HG03575 (cell line): Measurements from ENCODE around the gene IYD.

Source experiments
- ATAC-seq: cut with Tn5 transposase; IDR thresholded peaks from one replicate; pipeline ENCODE4 v1.9.1; 2021; ENCODE audit not compliant: unreplicated experiment, insufficient number of reproducible peaks, low FRiP score; ENCODE audit errors: extremely low read depth

IYD gene

DNA sequence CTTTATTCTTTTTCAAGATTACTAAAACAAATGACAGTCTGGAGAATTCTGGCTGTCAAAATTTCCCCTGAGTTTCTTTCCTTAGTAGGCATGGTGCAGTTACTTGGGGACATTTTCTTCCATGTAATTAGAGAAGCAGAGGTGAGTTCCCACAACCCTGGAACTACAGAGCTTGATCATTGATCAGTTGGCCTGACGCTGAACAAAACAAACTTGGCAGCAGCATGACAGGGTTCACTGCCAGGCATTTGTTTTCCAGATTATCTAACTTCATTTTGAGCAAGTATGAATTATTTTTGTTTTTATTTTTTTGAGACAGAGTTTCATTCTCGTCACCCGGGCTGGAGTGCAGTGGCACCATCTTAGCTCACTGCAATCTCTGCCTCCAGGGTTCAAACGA lies 22.6 kb downstream of the IYD start:
- ATAC-seq = no peak

DNA sequence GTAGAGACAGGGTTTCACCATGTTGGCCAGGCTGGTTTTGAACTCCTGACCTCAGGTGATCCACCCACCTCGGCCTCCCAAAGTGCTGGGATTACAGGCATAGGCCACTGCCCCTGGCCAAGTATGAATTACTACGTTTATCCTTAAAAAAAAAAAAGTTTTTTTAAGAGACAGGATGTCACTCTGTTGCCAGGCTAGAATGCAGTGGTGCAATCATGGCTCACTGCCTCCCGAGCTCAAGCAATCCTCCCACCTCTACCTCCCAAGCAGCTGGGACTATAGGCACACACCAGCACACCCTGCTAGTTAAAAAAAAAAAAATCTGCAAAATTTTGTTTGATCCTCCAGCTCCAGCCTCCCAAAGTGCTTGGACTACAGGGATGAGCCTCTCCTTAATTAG lies 23.1 kb downstream of the IYD start:
- ATAC-seq = no peak

DNA sequence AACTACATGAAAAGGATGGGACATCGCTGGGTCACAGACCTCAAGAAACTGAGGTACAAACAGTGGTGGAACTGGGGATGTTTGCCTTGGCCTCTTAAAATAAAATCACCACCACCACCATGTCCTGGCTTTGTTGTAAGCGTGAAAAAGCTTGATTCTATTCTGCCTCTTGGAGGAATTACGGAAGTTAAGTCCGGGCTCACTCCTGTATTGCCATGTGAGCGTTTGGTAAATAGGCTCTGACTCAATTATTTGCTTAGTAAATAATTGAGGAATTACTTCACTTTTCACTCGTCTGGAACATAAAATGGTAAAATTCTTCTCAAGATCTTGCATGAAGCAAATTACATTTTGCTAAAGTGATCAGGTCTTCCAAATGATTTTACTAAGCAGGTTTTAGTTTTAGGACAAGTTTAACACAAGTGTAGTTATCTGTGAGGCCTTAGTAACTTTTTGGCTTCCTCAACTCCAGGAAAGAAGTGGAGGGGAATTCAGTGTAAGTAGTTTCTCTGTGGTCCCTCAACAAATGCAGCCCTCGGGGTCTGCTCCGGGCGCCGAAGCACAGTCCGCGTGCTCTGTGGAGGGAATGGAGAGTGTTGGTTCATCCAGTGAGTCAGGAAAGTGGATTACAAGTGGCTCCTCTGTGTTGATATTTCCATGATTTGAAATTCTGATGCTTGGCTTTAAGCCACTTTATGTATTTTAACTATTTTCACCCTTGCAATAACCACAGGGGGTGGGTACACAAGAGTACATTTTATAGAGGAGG lies 23.8 kb downstream of the IYD start:
- ATAC-seq = no peak

DNA sequence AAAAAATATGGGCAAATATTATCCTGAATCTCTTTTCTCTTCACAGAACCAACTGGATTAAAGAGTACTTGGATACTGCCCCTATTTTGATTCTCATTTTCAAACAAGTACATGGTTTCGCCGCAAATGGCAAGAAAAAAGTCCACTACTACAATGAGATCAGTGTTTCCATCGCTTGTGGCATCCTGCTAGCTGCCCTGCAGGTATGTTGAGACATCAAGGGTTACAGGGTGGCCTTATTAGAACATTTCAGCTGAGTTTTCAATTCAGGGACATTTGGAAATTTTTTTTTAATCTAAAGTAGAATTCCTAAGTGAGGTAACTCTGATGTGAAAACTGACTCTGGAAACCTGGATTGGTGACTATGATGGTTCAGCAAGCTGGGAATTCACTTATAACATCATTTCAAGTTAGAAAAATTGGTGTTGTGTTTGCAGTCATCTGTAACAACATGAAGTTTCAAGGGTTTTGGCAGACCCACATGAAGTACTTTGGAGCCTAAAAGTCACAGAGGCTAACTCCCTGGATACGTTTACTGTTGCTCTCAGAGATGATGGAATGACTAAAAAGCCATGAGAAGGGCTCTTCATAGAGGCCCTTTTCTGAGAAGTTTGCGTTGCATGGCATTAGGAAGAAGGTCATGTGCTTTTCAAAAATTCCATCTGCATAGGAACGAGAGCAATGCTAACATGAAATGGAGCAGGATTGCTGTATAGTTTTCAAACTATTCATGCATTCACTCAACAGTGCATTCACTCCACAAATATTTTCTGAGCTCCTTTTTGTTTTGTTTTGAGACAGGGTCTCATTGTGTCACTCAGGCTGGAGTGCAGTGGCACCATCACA lies 25.5 kb downstream of the IYD start:
- no peak for ATAC-seq

DNA sequence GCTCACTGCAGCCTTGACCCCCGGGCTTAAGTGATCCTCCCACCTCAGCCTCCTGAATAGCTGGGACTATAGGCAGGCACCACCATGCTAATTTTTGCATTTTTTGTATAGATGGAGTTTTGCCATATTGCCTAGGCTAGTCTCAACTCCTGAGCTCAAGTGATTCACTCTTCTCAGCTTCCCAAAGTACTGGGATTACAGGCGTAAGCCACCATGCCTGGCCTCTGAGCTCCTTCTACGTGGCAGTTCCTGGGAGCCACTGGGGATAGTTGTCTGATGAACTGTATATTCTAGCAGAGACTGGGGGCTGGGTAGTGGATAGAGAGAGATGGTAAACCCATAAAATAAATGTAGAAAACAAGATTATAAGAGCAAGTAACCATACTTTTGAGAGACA lies 26.1 kb downstream of the IYD start:
- ATAC-seq = no peak

DNA sequence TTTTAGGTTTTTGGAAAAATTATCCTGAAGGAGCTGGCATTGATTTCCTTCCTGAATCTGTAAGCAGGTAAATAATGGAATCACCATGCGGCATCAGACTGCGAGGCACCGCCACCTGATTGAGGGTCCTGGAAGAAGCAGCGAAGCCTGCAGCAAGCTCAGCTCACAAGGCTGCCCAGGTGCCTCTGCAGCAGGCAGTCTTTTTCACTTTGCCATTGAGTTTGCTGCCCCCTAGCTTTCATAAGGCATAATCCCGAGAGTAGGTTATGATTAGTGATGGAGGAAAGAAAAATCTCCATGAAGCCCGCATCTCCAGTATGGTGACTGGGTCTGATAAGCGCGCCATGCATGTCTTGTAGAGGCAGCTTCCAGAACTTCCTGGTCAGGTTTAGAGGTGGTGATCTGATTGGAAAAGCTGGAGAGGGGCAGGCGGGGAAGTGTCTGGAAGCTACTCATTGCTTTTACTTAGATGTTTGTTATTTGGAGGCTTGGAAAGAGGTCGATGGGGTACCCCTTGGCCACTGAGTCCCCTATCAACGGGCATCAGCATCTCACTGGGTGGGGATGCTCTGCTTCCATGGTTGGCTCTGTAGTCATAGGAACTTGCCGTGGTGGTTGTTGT lies 26.7 kb downstream of the IYD start:
- ATAC-seq = no peak

DNA sequence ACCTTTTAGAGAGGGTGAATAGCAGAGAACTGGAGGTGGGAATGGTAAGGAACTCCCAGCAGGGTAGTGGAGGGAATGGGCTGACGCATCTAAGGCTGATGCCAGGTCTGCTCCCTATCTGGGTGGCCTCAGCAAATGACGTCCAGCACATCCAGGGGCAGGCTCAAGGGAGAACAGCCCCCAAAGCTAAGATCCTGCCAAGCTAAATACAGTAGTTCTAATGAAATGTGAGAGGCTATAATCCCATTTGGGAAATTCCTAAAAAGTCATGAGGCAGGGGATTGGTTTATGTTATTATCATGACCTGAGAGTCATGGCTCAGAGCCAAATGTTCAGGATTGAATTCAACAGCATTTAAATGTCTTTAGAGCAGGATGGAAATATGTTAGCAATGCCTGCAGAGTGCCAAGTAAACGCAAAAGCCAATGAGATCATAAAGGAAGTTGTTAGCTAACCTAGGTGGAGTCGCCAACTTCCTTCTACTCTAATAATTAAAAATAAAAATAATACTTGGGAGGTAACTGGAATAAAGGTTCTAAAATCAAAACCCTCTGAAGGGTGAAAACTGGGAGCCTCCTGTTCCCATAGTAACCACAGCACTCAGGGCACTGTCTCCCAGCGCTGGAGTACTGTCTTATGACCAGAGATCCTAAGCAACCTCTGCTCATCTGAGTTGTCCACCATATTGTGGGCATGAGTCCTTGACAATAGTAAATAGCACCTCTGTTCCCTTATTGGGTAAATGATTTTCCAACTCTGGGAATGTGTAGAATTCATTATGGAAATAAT lies 34.8 kb downstream of the IYD start:
- no peak for ATAC-seq

DNA sequence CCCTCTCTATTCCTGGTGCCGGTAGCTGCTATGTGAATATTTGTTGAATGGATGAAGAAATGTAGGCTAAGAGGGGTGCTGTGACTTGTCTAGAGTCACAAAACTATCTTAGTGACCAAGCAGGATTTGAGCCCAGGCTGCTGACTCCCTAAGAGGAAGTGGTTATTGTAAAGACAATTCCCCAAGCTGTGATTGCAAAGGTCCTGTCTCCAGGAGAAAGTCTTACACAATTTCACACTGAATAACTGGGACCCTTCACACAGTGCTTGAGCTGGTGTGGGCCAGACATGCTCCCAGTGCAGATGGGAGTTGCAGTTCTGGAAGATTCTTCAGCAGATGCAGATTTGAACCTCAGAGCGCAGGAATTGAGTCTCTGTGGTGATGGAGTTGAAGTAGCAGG lies 38.1 kb downstream of the IYD start:
- no peak for ATAC-seq

DNA sequence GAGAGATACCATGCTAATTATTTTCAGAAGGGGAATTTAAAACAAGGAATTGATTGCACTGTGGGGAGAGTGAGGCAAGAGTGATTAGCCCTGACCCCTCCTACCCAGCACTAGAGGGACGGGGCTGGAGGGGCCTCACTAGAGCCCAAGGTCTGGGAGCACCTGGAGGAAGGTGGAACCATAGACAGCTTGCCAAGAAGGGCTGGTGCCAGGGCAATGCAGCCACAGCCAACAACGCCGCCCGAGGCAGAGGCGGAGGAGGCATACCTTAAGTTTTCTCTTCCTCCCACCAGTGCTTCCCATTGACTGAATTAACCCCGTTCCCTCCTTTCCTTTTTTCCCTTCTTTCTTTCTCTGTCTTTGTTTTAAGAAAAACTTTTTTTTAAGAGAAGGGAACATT lies 40.0 kb downstream of the IYD start:
- no peak for ATAC-seq

DNA sequence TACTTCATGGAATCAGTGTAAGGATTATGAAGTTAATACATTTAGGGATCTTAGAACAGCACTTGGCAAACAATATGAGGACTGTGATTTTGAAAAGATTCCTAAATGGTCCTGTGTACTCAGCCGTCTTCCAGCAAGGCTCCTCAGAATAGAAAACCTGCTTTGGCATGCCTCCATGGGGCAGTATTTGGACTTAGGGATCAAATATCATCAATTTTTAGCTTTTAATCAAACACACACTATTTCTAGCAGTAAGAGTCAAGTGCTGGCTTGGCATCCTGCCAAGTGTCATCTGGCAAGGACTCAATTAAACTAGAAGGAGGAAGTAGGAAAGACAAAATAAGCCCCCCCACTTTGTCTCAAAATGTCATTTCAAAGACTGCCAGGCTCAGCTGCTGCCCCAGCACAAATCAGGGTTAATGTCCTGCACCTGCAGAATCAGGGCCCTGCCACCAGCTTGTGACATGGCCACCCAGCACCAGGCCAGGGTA lies 40.8 kb downstream of the IYD start:
- no peak for ATAC-seq

DNA sequence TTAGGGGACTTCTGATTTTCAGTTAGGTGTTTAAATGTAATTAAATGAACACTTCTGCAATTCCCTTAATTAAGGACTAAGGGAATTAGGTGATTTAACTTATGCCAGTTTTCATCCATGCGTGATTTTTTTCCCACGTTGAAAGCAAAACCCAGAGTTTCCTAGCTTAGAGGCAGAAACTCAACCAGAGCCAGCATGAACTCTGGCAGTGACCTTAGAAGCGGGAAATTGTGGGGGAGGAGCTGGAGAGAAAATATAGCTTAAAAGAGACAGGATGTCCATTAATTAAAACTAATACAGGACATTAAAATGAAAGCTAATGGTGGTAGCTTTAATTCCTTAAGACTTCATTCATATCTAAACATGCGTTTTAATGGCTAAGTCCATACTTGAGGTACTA lies 41.6 kb downstream of the IYD start:
- ATAC-seq = no peak

DNA sequence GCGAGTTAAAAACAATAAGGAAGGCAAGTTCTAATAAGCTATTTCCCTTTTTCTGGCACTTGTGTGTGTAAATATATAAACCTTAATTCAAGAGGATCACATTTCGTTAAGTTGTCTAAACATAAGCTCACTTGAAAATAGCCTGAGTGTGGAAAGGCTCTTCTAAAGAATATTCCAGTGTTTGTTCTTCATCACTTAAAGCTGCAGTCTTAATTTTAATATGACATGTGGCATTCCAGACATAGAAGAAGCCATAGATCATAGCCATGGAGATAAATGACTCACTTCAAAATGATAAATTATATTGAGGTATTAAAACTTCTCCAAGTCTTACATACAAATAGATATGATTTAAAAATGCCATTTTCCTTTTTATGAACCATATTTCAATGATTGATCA lies 42.1 kb downstream of the IYD start:
- no peak for ATAC-seq

DNA sequence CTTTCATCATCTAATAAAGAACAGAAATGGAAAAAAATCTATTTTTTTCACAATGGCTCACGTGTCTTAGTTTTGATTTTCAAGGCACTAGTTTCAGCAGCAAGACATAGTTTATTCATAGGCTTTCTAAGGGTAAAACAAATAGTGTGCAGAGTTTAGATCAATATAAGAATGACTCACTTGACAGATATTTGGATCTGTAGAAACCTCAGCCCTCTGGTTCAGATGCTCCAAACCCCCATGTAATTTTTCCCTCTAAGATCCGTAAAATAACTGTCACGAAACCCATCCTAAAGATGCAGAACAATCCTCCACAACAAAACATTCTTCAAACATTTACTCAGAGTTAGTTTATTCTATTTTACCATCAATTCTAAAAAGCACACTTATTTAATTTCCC lies 43.4 kb downstream of the IYD start:
- no peak for ATAC-seq

DNA sequence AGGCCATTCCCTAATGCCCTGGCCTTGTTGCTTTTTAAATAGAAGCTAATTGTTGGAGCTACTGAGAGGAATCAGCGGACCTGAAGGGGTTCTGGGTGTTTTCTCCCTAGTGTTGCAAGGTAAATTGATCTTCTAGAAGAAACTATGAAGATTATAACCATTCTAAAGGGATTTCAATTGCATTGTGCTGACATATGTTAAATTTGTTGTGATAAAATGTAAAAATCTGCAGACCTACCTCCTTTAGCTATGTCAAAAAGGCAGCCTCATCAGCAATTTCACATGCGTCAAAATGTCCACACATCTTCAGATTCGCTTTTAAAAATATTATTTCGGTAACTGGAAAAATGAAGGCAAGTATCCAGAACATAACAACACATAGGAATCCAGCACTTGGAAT lies 44.4 kb downstream of the IYD start:
- ATAC-seq = no peak

DNA sequence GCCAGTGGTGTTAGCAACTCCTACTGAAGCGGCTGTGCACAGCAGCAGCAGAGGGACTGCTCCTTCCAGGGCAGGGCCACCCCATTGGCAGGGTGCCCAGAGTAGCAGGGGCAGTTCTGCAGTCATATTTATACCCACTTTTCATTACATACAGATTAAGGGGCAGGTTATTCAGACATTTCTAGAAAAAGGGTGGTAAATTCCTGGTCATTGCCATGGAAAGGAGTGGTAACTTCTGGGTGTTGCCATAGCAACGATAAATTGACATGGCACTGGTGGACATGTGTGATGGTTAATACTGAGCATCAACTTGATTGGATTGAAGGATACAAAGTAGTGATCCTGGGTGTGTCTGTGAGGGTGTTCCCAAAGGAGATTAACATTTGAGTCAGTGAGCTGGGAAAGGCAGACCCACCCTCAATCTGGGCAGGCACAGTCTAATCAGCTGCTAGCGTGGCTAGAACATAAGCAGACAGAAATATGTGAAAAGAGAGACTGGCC lies 45.0 kb downstream of the IYD start:
- ATAC-seq = no peak

DNA sequence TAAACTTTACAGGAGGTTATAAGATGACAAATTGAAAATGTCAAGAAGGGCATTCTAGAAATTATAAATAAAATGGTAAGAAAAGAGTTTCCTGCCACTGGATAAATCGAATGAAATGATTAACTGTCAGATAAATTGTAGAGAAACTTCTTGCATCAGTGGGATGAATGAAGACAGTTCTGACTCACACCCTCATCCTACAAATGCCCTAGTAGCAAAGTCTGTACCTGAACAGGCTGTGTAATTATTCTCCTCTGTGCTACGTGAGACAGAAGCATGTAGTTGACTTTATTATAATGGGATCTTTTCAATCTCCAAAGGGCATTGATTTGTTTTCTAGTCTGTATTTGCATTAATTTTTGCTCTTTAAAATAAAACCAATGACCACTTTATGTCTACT lies 47.3 kb downstream of the IYD start:
- ATAC-seq = no peak

DNA sequence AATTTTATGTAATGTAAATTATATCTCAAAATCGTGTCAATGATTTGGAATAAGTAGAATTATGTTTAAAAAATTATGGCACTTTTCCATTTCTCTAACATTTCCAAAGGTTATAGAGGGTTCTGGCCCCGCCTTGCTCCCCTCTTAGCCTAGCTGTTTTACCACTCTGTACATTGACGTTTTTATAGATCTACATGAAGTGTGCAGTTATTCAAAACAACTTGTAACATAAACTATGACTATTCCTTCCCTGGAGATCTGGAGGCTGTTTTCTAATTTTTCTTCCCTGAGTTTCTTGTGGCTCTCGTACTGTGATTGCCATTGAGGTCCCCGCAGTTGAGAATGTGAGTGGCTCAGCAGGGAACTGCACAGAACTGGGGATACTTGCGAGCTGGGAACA lies 48.4 kb downstream of the IYD start:
- no peak for ATAC-seq

DNA sequence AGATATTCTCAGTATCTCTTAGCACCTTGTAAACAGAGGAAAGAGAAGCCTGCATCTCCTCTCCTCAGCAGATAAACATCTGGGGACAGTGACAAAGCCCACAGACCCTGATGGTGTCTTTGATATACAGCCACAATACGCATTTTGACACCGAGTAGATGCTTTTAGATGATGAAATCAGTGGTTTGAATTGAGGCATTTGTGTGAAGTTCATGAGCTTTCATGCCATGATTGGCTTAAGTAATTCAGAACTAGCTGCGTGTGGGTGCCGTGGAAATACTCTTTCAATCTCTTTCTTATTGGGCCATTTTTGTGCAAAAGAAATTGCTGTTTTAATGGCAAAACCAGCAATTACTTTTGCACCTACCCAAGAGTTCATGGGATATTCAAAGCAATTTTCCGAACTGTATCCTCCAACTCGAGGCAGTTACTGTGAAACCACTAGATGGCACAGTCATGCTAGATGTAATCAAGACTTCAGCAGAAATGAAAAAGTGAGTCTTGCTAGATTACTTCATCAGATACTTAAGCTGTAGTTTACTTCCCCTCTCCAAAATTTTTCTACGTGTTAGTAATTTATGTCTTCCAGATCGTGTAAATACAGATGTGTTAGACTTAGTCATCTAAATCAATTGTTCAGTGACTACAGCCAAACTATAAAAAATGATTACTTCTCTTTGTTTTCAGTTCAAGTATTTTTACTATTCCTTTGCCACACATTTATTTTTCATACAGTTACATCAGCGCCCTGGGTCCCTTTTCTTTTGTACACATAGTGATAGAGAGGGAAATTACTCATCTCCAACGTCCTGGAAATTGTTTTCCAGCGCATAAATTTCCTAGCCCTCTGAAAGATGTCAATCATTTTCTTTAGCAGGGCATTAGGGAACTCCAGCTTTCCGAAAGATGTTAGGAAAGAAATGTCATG lies 49.4 kb downstream of the IYD start:
- no peak for ATAC-seq
